Measurements from ENCODE around the gene CKS1B. TPM values are rescaled to one million over a fixed set of nuclear protein-coding genes. Genes with fewer than 3 reads are reported as not detected.

CKS1B gene
- total RNA-seq, 4 donors from 2014 or later, result 3.6 to 15.7 (median 7.9) TPM

- in situ Hi-C loops (cut with MboI; ENCODE audit: low sequenced_read_pairs in 4 of 4), result loop anchor here in 1 of 4 donors (5.0 kb wide), 1 partner anchor 37 kb away; the partner anchor contains the start of gene PYGO2
- H3K4me1 ChIP-seq, result peaks cover 18 to 31% of the 10 kb centered on the region in 2 donors
- TF ChIP-seq CTCF (IDR thresholded peaks at IDR 0.05 in 4 of 5, conservative IDR thresholded peaks at IDR 0.05 in 1 of 5), result no peak
- peak in 1 of 2 donors; percentile 1 for TF ChIP-seq POLR2A (IDR thresholded peaks at IDR 0.05)
- H3K27ac ChIP-seq, result peak overlapping the region; percentile 95 to 99 (median 98)
- no peak for ATAC-seq
- H3K4me3 ChIP-seq, result peak overlapping the region; percentile 83 to 99 (median 94)
- H3K27me3 ChIP-seq, result no peaks in the 10 kb centered on the region
- intact Hi-C loops (cut with DNase I; ENCODE audit: low total_unique reads), result loop anchor here (1.0 to 10.0 kb wide), 9 partner anchors 17 to 1495 kb away; partner anchors contain the start of genes CKS1B, FLAD1, PMVK and SLC50A1
- H3K36me3 ChIP-seq, result no peaks in the 10 kb centered on the region
- peak in 1 of 2 donors; percentile 60 for DNase-seq
- no peaks in the 10 kb centered on the region for H3K9me3 ChIP-seq
These were observed 25.3 kb downstream of the CKS1B start for GRCh38 chr1:154999571-155000410.

DNA sequence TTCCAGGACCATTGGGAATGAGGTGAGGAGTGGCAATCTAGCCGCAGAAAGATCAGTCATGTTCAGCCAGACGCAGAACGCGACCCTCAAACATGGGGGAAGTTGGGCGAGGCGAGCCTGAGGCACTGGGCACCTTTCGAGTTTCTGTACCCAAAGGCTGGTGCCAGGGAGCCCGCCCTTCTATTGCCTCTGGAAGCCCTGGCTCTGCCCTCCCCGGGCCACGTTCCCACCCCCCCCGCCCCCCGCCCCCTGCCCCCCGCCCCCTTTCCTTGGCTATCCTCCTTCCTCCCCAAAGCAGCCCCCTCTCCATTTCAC lies 25.9 kb downstream of the CKS1B start:
- in situ Hi-C loops (cut with MboI; ENCODE audit: low sequenced_read_pairs in 4 of 4) (no loop called here), intact Hi-C loops (cut with DNase I; ENCODE audit: low total_unique reads) (loop anchor here (1.0 to 10.0 kb wide), 8 partner anchors 18 to 1494 kb away; partner anchors contain the start of genes CKS1B, FLAD1, PMVK and SLC50A1)
- H3K36me3 ChIP-seq, result no peaks in the 10 kb centered on the region
- no peak for TF ChIP-seq POLR2A (IDR thresholded peaks at IDR 0.05)
- TF ChIP-seq CTCF (IDR thresholded peaks at IDR 0.05 in 4 of 5, conservative IDR thresholded peaks at IDR 0.05 in 1 of 5), result no peak
- no peaks in the 10 kb centered on the region for H3K9me3 ChIP-seq
- H3K27ac ChIP-seq, result peak overlapping the region; percentile 95 to 99 (median 98)
- H3K27me3 ChIP-seq, result no peaks in the 10 kb centered on the region
- peak overlapping the region; percentile 83 to 99 (median 94) for H3K4me3 ChIP-seq
- DNase-seq, result no peak
- no peak for ATAC-seq
- peaks cover 20 to 37% of the 10 kb centered on the region in 2 donors for H3K4me1 ChIP-seq

DNA sequence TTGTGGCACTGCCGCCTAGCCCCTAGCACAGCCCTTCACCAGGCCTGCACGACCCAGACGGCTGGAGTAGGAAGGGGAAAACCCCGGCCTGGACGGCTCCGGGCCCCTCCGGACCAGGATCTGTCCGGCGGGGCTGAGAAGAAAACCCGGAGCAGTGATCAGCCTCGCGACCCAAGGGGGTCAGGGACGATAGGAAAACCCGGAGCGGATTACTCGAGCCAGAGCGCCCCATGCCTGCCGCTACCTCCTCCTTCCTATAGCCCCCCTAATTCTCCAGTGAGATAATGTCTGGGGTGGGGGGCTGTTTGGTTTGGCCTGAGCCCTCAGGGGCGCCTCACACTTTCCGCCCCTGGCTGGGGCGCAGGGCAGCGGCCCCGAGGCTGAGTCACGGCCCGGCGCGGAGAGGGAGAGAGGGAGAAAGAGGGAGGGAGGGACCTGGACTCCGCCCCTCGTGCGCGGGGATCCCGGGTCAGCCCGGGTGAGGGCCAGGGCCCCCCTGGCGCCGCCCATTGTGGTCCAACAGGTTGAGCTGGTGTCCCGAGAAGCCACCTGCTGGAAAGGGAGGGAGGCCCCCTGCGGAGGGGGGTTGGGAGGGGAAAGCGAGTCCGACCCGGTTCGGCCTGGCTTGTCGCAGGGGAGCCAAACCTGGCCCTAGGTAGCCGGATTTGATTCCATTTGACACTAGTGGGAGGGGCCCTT lies 26.4 kb downstream of the CKS1B start:
- no peaks in the 10 kb centered on the region for H3K9me3 ChIP-seq
- peak overlapping the region; percentile 83 to 99 (median 94) for H3K4me3 ChIP-seq
- H3K36me3 ChIP-seq, result no peaks in the 10 kb centered on the region
- in situ Hi-C loops (cut with MboI; ENCODE audit: low sequenced_read_pairs in 4 of 4), result no loop called here
- peak overlapping the region; percentile 95 to 99 (median 98) for H3K27ac ChIP-seq
- ATAC-seq (peak; percentile 25 to 32), DNase-seq (peak; percentile 88 to 97)
- TF ChIP-seq POLR2A (IDR thresholded peaks at IDR 0.05) (peak; percentile 90 to 92), CTCF (IDR thresholded peaks at IDR 0.05 in 4 of 5, conservative IDR thresholded peaks at IDR 0.05 in 1 of 5) (peak in 4 of 5 experiments; percentile 3 to 52 (median 36))
- intact Hi-C loops (cut with DNase I; ENCODE audit: low total_unique reads), result loop anchor here (1.0 to 10.0 kb wide), 8 partner anchors 18 to 1494 kb away; partner anchors contain the start of genes CKS1B, FLAD1, PMVK and SLC50A1
- H3K4me1 ChIP-seq, result peaks cover 24 to 42% of the 10 kb centered on the region in 2 donors
- H3K27me3 ChIP-seq, result no peaks in the 10 kb centered on the region

DNA sequence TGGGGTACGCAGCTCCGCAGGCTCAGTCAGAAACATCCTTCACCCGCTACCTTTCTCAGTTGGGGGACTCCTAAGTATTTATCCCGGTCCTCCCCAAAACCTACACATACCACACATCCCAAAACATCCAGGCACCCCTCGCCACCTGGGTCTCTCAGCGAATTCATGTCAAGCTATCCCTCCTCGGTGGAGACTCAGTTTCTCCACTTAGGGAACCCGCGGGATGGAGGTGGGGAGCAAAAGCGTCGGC lies 26.9 kb downstream of the CKS1B start:
- no peaks in the 10 kb centered on the region for H3K27me3 ChIP-seq
- H3K9me3 ChIP-seq, result no peaks in the 10 kb centered on the region
- intact Hi-C loops (cut with DNase I; ENCODE audit: low total_unique reads), result loop anchor here (2.0 to 10.0 kb wide), 7 partner anchors 19 to 1493 kb away; partner anchors contain the start of genes FLAD1, PMVK, SLC50A1 and UBE2Q1
- H3K4me3 ChIP-seq, result peak overlapping the region; percentile 83 to 99 (median 94)
- H3K36me3 ChIP-seq, result no peaks in the 10 kb centered on the region
- no peak for DNase-seq
- no peak for ATAC-seq
- peak overlapping the region; percentile 95 to 99 (median 98) for H3K27ac ChIP-seq
- in situ Hi-C loops (cut with MboI; ENCODE audit: low sequenced_read_pairs in 4 of 4), result no loop called here
- H3K4me1 ChIP-seq, result peaks cover 29 to 47% of the 10 kb centered on the region in 2 donors
- TF ChIP-seq CTCF (IDR thresholded peaks at IDR 0.05 in 4 of 5, conservative IDR thresholded peaks at IDR 0.05 in 1 of 5), result no peak
- no peak for TF ChIP-seq POLR2A (IDR thresholded peaks at IDR 0.05)

All from gastrocnemius medialis (tissue), 4 donors.